ENCODE measurements around the gene HCN3. TPM values are rescaled to one million over a fixed set of nuclear protein-coding genes. Genes with fewer than 3 reads are reported as not detected.
A peak's percentile ranks its signal among the peaks of the same experiment; 100 is the strongest.
"Not testable (repeated sequence)": the region's sequence is repeated elsewhere in the genome, so short reads cannot be mapped to it uniquely, and the experiment has no call there.

HCN3 gene
- total RNA-seq = 3.2 and 3.8 TPM in 2 replicates

DNA sequence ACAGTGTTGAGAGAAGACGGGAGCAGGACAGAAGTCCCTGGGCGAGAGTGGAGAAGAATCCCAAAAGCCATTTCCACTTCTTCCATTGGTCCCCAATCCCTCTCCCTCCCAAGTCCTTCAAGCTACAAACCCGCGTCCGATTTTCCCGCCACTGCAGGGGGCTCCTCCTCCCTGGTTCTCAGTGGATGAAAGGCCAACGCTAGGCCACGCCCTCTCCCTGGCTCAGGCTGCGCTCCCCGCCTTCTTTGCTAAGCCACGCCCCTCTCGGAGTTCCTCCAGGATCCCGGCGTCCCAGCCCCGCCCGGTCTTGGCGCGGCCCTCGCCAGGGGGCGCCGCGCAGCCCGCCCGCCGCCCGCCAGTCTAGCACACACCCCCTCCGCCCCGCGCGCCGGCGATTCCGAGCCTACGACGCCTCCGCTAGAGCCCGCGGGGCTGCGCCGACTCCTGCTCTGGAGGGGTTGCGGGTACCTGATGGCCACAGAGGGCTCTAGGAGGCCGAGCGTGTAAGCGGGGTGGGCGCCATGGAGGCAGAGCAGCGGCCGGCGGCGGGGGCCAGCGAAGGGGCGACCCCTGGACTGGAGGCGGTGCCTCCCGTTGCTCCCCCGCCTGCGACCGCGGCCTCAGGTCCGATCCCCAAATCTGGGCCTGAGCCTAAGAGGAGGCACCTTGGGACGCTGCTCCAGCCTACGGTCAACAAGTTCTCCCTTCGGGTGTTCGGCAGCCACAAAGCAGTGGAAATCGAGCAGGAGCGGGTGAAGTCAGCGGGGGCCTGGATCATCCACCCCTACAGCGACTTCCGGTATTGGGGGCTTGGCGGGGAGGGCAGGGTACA, at the start of gene HCN3:
HCN3 (plus strand) TSS at position 394 of the 832 bp plus-strand sequence; CDS start at position 522, 128 bp downstream.
- peak; percentile 98 for DNase-seq
- H3K4me1 Mint-ChIP-seq = peaks cover 25% of the 10 kb centered on the region
- intact Hi-C loops (cut with micrococcal nuclease) = loop anchor here (1.0 to 10.0 kb wide), 4 partner anchors 15 to 318 kb away; partner anchors contain the start of gene SCAMP3
- H3K27ac Mint-ChIP-seq = peak within 1 kb of the TSS; percentile 34
- H3K27me3 Mint-ChIP-seq = no peaks in the 10 kb centered on the region
- H3K36me3 Mint-ChIP-seq (ENCODE audit: low read depth) = peaks cover 8% of the 10 kb centered on the region
- H3K4me3 Mint-ChIP-seq = peak within 1 kb of the TSS; percentile 75
- H3K9me3 Mint-ChIP-seq = no peaks in the 10 kb centered on the region

DNA sequence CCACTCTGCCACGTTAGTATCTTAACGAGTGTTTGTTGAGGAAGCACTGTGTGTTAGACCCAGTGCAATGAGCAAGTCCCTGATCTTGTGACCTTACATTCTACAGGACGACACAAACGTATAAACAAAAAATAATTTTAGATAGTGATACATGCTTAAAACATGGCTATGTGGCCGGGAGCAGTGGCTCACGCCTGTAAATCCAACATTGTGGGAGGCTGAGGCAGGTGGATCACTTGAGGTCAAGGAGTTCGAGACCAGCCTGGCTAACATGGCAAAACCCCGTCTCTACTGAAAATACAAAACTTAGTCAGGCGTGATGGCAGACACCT, 49.2 kb upstream of the HCN3 start:
- Mint-ChIP-seq H3K36me3 (ENCODE audit: low read depth) (peaks cover 12% of the 10 kb centered on the region), H3K27me3 (no peaks in the 10 kb centered on the region)

DNA sequence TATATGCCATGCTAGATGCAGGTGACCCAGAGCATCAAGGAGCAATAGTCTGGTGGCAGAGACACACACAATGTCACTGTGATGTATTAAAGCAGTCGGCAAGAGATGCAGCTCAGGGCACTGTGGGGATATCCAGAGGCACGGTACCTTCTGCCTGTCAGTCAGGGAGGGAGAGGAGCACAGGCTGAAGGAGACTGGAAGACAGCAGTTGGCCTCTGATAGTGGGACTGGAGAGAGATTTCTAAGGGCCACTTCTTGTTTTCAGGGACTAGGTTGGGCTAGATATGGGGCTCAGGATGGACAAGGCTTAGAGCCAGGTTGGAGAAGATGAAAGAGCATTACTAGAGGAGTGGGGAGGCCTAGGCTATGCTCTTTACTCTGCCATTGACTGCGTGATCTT, 46.0 kb upstream of the HCN3 start:
- peaks cover 12% of the 10 kb centered on the region for H3K36me3 Mint-ChIP-seq (ENCODE audit: low read depth)
- H3K4me3 Mint-ChIP-seq; intact Hi-C loops (cut with micrococcal nuclease); H3K27ac Mint-ChIP-seq; H3K9me3 Mint-ChIP-seq; H3K27me3 Mint-ChIP-seq; DNase-seq: not testable (repeated sequence)
- peaks cover 22% of the 10 kb centered on the region for H3K4me1 Mint-ChIP-seq

More for the DNA sequence above, 49.2 kb upstream of the HCN3 start:
- intact Hi-C loops (cut with micrococcal nuclease) = no loop called here
- H3K9me3 Mint-ChIP-seq = no peaks in the 10 kb centered on the region
- peak overlapping the region; percentile 88 for H3K4me3 Mint-ChIP-seq
- H3K27ac Mint-ChIP-seq = peak overlapping the region; percentile 88
- peaks cover 26% of the 10 kb centered on the region for H3K4me1 Mint-ChIP-seq
- no peak for DNase-seq

DNA sequence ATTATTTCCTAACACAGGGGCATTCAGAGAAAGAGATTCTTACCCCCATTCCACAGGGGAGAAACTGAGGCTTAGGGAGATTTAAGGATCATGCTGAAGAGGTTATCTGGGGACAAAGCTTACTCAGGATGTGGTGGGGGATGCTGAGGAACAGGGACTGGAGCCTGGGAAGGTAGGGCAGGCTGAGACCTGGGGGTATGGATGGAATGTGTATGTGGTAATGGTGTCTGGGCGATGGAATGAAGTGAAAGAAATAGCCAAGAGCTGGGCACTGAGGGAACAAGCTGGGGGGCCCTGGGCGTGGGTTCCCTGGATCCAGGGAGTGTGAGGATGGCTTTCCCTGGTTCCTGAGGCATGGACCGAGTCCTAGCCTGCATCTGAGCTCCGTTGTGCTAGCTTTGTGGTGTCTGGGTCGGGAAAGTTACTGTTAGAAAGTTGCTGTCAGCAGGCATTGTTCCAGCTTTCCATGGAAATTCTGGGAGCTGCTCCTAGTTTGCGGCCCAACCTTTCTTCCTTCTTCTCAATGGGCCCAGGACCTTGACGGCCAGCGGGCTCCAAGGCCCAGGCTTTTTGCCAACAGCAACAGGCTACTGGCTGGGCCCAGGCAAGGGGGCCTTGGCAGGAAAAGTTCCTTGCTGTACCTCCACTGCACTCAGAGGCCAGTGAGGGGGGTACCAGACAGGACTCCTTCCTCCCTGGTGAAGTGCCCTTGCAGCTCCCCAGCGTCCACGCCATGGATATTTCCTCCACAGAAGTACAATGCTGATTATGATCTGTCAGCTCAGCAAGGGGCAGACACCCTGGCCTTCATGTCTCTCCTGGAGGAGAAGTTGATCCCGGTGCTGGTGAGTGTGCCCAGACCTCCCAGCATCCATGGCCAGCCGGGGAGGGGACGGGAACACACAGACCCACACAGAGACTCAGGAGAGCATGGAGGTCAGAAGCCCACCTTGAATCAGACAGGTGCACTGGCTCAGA, 45.0 kb upstream of the HCN3 start:
- H3K36me3 Mint-ChIP-seq (ENCODE audit: low read depth) = peaks cover 16% of the 10 kb centered on the region
- intact Hi-C loops (cut with micrococcal nuclease); H3K4me3 Mint-ChIP-seq; H3K9me3 Mint-ChIP-seq; DNase-seq; H3K27ac Mint-ChIP-seq; H3K27me3 Mint-ChIP-seq: not testable (repeated sequence)
- peaks cover 20% of the 10 kb centered on the region for H3K4me1 Mint-ChIP-seq

DNA sequence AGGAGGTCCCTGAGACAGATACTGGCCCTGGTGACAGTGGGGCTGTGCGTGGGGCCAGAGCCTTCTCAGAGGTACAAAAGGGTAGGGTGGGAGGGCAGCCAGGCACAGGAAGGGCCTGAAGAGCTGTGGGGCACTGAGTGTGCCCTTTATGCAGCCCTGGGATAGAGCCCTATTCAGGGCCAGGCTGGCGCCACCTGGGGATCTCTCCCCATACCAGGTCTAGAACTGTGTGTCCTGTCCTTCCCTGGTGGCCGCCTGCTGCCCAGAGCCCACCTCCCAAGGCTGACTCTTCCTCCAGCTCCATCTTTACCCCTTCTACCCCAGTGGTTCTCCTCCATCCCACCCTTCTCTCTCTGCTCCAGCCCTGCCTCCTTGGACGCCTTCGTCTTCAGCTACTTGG, 43.8 kb upstream of the HCN3 start:
- H3K27ac Mint-ChIP-seq; intact Hi-C loops (cut with micrococcal nuclease); H3K4me3 Mint-ChIP-seq; H3K9me3 Mint-ChIP-seq; DNase-seq; H3K27me3 Mint-ChIP-seq: not testable (repeated sequence)
- Mint-ChIP-seq H3K4me1 (peaks cover 13% of the 10 kb centered on the region), H3K36me3 (ENCODE audit: low read depth) (peaks cover 16% of the 10 kb centered on the region)

DNA sequence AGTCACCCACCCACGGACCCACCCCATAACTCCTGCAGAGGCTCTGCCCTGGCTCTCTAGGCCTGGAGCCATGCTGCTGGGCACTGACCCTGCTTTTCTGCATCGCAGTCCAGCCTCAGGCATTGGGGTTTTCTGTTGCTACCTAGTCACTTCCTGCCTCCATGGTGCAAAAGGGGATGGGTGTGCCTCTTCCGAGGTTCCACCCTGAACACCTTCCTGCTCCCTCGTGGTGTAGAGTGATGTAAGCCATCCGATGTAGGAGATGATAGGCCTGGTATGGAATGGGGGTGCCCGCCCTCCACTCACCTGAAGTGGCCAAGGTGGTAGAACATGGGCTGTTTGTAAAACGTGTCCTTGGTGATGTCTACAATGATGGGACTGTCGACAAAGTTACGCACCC, 41.9 kb upstream of the HCN3 start:
- intact Hi-C loops (cut with micrococcal nuclease); H3K9me3 Mint-ChIP-seq; H3K4me3 Mint-ChIP-seq; H3K27me3 Mint-ChIP-seq; DNase-seq: not testable (repeated sequence)
- Mint-ChIP-seq H3K36me3 (ENCODE audit: low read depth) (peaks cover 18% of the 10 kb centered on the region), H3K4me1 (peaks cover 15% of the 10 kb centered on the region), H3K27ac (peak overlapping the region; percentile 16)

DNA sequence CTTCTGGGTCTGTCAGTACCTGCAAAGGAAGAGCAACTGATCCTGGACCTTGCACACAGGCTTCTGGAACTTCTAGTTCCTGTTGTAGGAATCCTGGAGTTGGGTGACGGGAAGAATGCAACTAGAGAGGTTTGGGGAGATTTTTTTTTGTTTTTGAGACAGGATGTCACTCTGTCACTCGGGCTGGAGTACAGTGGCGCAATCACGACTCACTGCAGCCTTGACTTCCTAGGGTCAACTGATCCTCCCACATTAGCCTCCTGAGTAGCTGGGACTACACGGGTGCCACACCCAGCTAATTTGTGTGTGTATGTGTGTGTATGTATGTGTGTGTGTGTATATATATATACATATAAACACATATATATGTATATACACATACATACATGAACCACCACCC, 40.8 kb upstream of the HCN3 start:
- no peak overlapping the region for H3K4me3 Mint-ChIP-seq
- no peak overlapping the region for H3K27ac Mint-ChIP-seq
- H3K27me3 Mint-ChIP-seq = no peaks in the 10 kb centered on the region
- no peak for DNase-seq
- peaks cover 24% of the 10 kb centered on the region for H3K4me1 Mint-ChIP-seq
- H3K9me3 Mint-ChIP-seq = no peaks in the 10 kb centered on the region
- peaks cover 20% of the 10 kb centered on the region for H3K36me3 Mint-ChIP-seq (ENCODE audit: low read depth)
- intact Hi-C loops (cut with micrococcal nuclease) = no loop called here

DNA sequence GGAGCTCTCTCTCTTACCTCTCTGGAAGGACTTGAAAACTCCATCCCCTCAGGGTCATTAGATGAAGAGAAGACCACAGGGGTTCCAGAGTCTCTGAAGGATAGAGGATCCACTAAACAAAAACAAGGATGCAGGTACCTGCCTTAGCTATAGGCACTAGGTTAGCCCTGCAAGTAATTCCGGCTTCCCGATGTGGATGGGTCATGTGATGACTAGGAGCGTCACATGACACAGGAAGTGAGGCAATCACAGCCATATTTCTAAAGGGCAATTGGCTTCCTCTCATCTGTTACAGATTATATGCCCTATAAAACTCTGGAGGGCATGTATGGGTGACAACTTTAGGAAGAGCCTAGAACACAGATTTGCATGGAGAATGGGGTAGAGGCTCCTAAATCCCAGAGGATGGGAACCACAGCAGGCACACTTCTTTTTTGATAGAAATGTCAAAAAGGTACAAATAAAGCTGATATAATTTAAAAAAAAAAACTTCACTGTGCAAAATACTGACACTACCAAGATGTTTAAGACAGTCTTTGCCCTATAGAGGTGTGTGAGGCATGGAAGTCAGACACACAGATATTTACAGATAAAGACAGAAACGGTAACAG, 36.1 kb upstream of the HCN3 start:
- H3K4me3 Mint-ChIP-seq = peak overlapping the region; percentile 89
- H3K27ac Mint-ChIP-seq = peak overlapping the region; percentile 85
- DNase-seq = peak; percentile 93
- peaks cover 47% of the 10 kb centered on the region for H3K4me1 Mint-ChIP-seq
- intact Hi-C loops (cut with micrococcal nuclease) = loop anchor here (2.0 kb wide), 1 partner anchor 22 kb away; no protein-coding TSS in a partner anchor
- H3K27me3 Mint-ChIP-seq = peaks cover 3% of the 10 kb centered on the region
- H3K9me3 Mint-ChIP-seq = peaks cover 4% of the 10 kb centered on the region
- H3K36me3 Mint-ChIP-seq (ENCODE audit: low read depth) = peaks cover 21% of the 10 kb centered on the region

DNA sequence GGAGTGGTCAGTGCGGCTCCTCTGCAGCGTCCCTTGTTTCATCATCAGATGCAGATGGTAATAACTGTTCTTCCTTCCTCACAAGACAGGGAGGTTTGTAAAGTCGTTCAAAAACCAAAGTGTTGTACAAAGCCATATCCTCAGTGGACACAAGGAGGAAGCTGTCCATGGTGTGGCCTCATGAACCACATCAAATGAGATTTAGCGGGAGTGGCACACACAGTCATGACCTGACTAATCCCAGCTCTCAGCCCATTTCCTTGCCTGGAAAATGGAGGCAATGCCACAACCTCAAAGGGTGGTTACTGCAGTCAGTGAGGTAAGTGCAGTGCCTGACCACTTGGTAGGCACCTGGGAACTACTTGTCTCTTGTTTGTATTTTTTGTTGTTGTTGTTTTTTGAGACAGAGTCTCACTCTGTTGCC, 35.4 kb upstream of the HCN3 start:
- peaks cover 19% of the 10 kb centered on the region for H3K36me3 Mint-ChIP-seq (ENCODE audit: low read depth)
- intact Hi-C loops (cut with micrococcal nuclease) = loop anchor here (2.0 kb wide), 1 partner anchor 23 kb away; no protein-coding TSS in a partner anchor
- peaks cover 3% of the 10 kb centered on the region for H3K27me3 Mint-ChIP-seq
- peaks cover 49% of the 10 kb centered on the region for H3K4me1 Mint-ChIP-seq
- DNase-seq = peak; percentile 67
- peak overlapping the region; percentile 85 for H3K27ac Mint-ChIP-seq
- peak overlapping the region; percentile 89 for H3K4me3 Mint-ChIP-seq
- H3K9me3 Mint-ChIP-seq = peaks cover 4% of the 10 kb centered on the region

DNA sequence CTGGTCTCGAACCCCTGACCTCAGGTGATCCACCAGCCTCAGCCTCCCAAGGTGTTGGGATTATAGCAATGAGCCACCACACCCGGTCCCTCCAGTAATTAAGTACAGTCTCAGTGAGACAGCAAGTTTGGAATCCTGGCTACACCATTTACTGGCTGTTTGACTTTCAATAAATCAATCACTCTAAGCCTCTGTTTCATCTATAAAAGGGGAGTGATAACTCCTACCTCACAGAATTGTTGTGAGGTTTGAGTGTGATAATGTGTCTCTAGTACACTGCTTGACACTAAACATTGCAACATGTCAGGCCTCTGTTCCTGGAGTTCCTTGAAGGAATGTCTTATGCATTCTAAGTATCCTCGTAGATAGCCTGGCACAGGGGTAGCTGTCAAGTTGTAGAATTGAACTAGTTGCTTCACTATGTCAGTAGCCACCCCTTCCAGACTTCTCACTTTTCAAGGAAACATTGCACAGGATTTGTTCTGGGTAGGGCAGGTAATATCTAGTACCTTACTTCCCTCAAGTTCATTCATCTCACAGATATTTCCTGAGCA, 34.4 kb upstream of the HCN3 start:
- DNase-seq = no peak
- Mint-ChIP-seq H3K9me3 (peaks cover 4% of the 10 kb centered on the region), H3K27me3 (peaks cover 3% of the 10 kb centered on the region), H3K4me3 (peak overlapping the region; percentile 81), H3K27ac (peak overlapping the region; percentile 92), H3K36me3 (ENCODE audit: low read depth) (peaks cover 17% of the 10 kb centered on the region), H3K4me1 (peaks cover 49% of the 10 kb centered on the region)
- intact Hi-C loops (cut with micrococcal nuclease) = no loop called here

DNA sequence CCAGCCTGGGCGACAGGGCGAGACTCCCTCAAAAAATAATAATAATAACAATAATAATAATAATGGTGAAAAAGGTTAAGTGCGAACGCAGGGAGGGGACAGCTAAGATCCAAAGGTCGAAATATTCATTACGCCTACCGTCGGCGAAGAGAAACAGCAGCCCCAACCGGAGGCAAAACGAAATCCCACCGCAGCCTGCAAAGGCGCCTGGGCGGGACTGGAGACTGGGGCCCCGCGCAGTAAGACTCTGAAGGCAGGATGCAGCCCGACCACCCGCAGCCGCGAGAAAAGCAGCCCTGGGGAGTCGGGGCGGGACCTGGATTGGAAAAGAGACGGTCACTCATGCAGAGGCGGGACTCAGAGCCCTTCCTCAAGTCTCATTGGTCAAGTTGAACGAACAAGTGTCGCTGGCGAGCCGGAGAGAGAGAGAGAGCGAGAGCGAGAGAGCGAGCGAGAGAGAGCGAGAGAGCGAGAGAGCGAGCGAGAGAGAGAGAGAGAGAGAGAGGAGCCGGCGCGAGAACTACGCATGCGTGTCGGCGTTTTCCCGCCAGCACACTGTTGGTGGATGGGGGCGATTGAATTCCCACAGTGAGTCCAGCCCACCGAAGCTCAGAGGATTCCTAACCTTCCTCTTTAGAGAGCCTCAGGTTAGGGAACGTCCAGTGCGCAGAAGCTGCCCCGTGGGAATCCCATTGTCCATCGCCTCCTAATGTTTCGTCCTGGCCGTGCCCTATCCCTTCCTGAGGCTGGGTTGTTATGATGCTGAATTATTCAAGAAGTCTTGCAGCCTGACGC, 32.7 kb upstream of the HCN3 start:
- peaks cover 15% of the 10 kb centered on the region for H3K36me3 Mint-ChIP-seq (ENCODE audit: low read depth)
- peak overlapping the region; percentile 81 for H3K4me3 Mint-ChIP-seq
- H3K27me3 Mint-ChIP-seq = peaks cover 3% of the 10 kb centered on the region
- H3K9me3 Mint-ChIP-seq = peaks cover 4% of the 10 kb centered on the region
- DNase-seq = peak; percentile 99
- intact Hi-C loops (cut with micrococcal nuclease) = loop anchor here (1.0 to 2.0 kb wide), 4 partner anchors 17 to 36 kb away; partner anchors contain the start of genes HCN3, MTX1 and SCAMP3
- peak overlapping the region; percentile 96 for H3K27ac Mint-ChIP-seq
- peaks cover 49% of the 10 kb centered on the region for H3K4me1 Mint-ChIP-seq

DNA sequence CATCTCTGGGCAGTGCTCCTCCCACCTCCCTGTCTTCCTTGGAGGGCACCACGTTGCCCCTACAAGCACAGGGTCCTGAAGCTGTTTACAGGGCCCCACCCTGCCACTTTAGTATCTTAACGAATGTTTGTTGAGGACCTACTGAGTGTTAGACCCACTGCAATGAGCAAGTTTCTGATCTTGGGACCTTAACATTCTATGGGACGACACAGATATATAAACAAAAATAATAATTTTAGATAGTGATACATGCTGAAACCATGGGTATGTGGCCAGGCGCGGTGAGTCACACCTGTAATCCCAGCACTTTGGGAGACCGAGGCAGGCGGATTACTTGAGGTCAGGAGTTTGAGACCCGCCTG, 32.1 kb upstream of the HCN3 start:
- Mint-ChIP-seq H3K36me3 (ENCODE audit: low read depth) (peaks cover 15% of the 10 kb centered on the region), H3K9me3 (peaks cover 4% of the 10 kb centered on the region), H3K27me3 (peaks cover 3% of the 10 kb centered on the region), H3K4me1 (peaks cover 49% of the 10 kb centered on the region), H3K4me3 (peak overlapping the region; percentile 81), H3K27ac (peak overlapping the region; percentile 96)
- no peak for DNase-seq
- intact Hi-C loops (cut with micrococcal nuclease) = loop anchor here (2.0 kb wide), 1 partner anchor 36 kb away; the partner anchor contains the start of gene MTX1
